HEK293 (cell line): Measurements from ENCODE around the gene IP6K3.

ENCODE experiments used
- ATF2 ChIP-seq: fragments of 450-650 bp; formaldehyde crosslinking; IDR thresholded peaks from 2 replicates; pipeline ENCODE4 v1.5.1; 2016; ENCODE audit warnings: missing biosample characterization, missing genetic modification characterization, low read depth
- ZNF121 ChIP-seq: fragments of 450-650 bp; formaldehyde crosslinking; IDR thresholded peaks from 2 replicates; pipeline ENCODE4 v1.5.1; 2016; ENCODE audit warnings: missing biosample characterization, missing genetic modification characterization
- ZNF148 ChIP-seq: fragments of 450-650 bp; formaldehyde crosslinking; IDR thresholded peaks from 2 replicates; pipeline ENCODE4 v1.5.0; 2017; ENCODE audit warnings: missing biosample characterization, missing genetic modification characterization, borderline replicate concordance
- ZNF629 ChIP-seq: fragments of 450-650 bp; formaldehyde crosslinking; IDR thresholded peaks from 2 replicates; pipeline ENCODE4 v1.5.1; 2017; ENCODE audit warnings: missing biosample characterization, missing genetic modification characterization
- ZNF670 ChIP-seq: fragments of 450-650 bp; formaldehyde crosslinking; IDR thresholded peaks from 2 replicates; pipeline ENCODE4 v1.5.1; 2016; ENCODE audit warnings: missing biosample characterization, missing genetic modification characterization, low read depth
- TF ChIP-seq, protein P1 (sequence below): fragments of 450-650 bp; formaldehyde crosslinking; IDR thresholded peaks from 2 replicates; pipeline ENCODE4 v1.5.1; 2016; ENCODE audit warnings: missing biosample characterization, missing genetic modification characterization

GRCh38 chr6:33731751-33732282 lies 14.9 kb downstream of the IP6K3 start:
- TF ChIP-seq, protein P1, sequence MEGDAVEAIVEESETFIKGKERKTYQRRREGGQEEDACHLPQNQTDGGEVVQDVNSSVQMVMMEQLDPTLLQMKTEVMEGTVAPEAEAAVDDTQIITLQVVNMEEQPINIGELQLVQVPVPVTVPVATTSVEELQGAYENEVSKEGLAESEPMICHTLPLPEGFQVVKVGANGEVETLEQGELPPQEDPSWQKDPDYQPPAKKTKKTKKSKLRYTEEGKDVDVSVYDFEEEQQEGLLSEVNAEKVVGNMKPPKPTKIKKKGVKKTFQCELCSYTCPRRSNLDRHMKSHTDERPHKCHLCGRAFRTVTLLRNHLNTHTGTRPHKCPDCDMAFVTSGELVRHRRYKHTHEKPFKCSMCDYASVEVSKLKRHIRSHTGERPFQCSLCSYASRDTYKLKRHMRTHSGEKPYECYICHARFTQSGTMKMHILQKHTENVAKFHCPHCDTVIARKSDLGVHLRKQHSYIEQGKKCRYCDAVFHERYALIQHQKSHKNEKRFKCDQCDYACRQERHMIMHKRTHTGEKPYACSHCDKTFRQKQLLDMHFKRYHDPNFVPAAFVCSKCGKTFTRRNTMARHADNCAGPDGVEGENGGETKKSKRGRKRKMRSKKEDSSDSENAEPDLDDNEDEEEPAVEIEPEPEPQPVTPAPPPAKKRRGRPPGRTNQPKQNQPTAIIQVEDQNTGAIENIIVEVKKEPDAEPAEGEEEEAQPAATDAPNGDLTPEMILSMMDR (tag by site-specific recombination), result no peak
- no peak for TF ChIP-seq ZNF629
- no peak for TF ChIP-seq ZNF148 (tag by site-specific recombination)
- no peak for TF ChIP-seq ATF2 (tag by site-specific recombination)
- TF ChIP-seq ZNF121 (tag by site-specific recombination), result no peak
- TF ChIP-seq ZNF670 (tag by site-specific recombination), result no peak
